NB4 (cell line): ENCODE data around the gene ZNF460.
"Not testable (repeated sequence)": the region's sequence is repeated elsewhere in the genome, so short reads cannot be mapped to it uniquely, and the experiment has no call there.

Source experiments
- CTCF ChIP-seq: IDR thresholded peaks from one replicate; pipeline ENCODE4 v1.5.1; 2012; ENCODE audit warnings: low read depth, low read length
- MAX ChIP-seq: IDR thresholded peaks from 2 replicates; pipeline ENCODE4 v1.6.1; 2011; ENCODE audit warnings: low read depth, low read length
- POLR2A ChIP-seq: IDR thresholded peaks from 2 replicates; pipeline ENCODE4 v1.6.1; 2011; ENCODE audit warnings: mild to moderate bottlenecking; ENCODE audit not compliant: insufficient read length; ENCODE audit errors: extremely low read depth

- not testable (repeated sequence) for TF ChIP-seq CTCF, MAX, POLR2A
These were observed 26.5 kb upstream of the ZNF460 start for GRCh38 chr19:57253767-57254166.
